Superior temporal gyrus (tissue), 1 donor: ENCODE data around the gene SHISA8.
A peak's percentile ranks its signal among the peaks of the same experiment; 100 is the strongest.

ENCODE experiments used
- DNase-seq: peaks from one replicate; pipeline ENCODE4 v3.0.0-alpha.2; 2016; ENCODE audit errors: extremely low spot score

The SHISA8 gene

DNA sequence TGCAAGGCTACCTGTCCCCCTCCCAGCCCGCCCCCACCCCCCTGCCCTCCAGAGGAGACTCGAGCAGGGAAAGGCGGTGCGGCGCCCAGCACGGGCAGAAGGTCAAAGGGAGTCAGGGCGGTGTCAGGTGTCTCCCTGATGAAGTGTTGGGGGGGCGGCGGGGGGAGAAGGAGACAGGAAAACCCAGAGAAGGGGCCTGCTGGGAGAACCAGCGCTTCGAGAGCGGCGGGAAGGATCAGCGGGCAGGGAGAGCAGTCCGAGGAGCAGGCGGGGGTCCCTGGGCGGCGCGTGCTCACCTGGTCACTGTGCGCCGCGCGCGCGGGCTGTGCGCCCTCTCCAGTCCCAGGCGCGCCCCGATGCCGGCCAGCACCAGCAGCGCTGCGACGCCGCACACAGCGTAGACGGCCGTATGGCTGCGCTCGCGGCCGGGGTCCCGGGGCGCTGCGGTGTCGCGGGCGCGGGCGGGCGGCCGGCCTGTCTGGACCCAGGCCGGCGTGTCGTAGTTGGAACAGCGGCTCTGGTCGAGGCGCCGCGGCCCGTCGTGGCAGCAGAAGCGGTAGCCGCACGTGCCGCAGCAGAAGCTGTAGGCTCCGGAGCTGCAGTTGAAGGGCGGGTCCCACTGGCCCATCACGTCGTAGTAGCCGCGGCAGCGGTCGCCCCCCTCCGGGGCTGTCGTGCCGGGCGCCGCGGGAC is 886 bp downstream of the SHISA8 start:
- DNase-seq = no peak

DNA sequence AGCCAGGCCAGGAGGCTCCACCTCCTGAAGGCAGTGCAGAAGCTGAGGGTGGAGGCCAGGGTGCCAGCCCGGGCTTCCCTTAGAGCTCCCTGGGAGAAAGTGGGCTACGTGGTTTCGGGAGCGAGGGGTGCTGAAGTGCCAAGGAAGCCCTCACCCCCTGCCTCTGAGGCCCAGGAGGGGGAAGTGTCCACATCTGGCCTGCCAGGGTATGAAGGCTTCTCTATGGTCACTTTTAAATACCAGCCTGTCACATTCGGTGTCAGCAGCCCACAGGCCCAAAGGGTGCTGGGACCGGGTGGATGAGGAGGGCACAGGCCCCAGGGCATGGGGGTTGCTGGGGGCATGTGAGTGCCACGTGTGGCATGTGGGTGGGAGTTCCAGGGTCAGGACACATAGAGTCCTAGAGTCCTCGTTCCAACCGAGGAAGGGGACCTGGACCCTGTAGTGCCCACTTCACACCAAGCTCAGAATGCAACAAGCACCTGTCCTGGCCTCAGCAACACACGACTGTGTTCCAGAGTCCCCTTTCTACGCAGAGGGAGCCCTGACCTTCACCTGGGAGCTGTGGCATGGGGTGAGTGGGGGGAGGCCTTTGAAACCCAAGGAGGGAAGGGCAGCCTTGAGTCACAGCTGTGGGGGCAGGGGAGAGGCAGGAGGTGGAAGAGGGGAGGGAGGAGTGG is 1.7 kb downstream of the SHISA8 start:
- no peak for DNase-seq

- DNase-seq = no peak
These were observed 2.4 kb downstream of the SHISA8 start for GRCh38 chr22:41912338-41913039.

GRCh38 chr22:41911001-41911611 is 3.8 kb downstream of the SHISA8 start:
- no peak for DNase-seq

DNA sequence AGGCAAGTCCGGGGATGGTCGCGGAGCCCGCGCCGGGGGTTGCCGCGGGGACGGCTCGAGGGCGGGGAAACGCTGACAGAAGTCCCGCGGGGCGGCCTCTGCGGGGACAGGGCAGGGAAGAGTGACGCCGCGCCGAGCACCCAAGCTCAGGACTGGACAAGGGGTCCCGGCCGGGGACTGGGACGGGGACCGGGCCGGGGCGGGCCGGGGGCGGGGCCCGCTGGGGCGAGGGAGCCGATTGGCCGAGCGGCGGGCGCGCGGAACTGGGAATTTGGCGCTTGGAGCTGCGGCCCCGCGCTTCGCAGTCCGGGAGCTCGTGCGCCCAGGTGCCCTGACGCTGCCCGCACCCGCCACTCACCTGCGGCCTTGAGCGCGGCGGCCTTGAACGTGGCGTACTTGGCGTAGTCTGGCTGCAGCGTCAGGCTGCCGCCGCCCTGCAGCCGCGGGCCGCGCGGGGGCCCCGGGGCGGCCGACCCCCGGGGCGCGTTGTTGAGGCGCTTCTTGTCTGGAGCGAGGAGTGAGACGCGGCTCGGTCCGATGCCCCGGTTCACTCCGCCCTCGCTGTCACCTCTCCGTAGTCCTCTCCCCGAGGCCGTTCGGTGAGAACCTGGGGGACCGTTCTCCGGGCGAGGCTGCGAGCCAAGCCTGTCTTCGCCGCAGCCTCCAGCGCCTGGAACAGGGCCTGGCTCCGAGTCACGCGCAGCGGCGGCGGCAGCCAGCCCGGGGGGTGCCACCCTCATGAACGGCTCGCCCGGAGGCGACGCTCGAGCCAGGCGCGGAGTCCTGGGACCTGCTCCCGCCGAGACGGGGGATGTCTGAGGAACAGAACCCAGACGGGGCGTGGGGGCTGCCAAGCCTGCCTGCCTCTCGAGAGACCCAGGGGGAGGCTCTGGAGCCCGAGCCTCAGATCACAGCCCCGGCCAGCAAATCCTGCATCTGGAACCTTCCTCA is 4.5 kb downstream of the SHISA8 start:
- peak; percentile 60 for DNase-seq

GRCh38 chr22:41909310-41910049 is 5.4 kb downstream of the SHISA8 start:
- no peak for DNase-seq

- no peak for DNase-seq
These were observed 6.2 kb downstream of the SHISA8 start for GRCh38 chr22:41908411-41909309.

GRCh38 chr22:41907436-41908401 is 7.2 kb downstream of the SHISA8 start:
- DNase-seq = no peak

DNA sequence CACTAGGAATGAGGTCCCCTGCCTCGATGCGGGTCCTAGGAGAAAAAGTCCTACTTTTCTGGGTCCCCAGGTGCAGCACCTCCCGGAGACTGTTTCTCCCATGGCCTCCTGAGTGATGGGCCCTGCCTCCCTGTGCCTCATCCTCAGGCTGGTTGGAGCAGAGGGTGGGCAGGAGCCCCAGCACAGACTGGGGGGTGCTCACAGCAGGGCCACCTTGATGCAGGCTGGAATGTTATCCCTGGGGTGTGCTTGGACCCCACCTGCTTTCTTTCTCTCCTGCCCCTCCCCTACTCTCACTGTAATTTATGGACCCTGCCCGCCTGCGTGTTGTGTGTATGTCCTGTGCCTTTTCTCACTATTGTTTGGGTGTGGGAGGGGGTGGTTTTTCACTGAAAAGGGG is 8.1 kb downstream of the SHISA8 start:
- DNase-seq = no peak

GRCh38 chr22:41905411-41906202 is 9.3 kb downstream of the SHISA8 start:
- no peak for DNase-seq

GRCh38 chr22:41904450-41905410 is 10.1 kb downstream of the SHISA8 start:
- DNase-seq = no peak

DNA sequence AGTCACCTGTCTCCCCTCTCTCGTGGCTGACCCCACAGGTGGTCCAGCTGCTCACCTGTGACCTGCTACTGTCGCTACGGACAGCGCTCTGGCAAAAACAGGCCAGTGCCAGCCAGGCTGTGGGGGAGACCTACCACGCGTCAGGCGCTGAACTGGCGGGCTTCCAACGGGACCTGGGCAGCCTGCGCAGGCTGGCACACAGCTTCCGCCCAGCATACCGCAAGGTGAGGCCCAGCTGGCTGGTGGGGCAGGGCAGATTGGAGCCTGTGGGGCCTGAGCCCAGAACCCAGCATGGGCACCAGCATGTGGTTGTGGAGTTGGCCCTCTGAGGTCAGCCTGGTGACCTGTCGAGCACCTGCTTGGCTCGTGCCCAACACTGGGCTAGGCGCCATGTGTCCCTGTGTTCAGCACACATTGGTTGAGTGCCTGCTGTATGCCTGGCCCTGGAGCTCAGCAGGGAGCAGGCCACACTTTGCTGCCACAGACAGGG is 11.9 kb downstream of the SHISA8 start:
- DNase-seq = no peak

- DNase-seq = no peak
These were observed 12.9 kb downstream of the SHISA8 start for GRCh38 chr22:41902016-41902415.

- DNase-seq = no peak
These were observed 14.1 kb downstream of the SHISA8 start for GRCh38 chr22:41900652-41901312.

DNA sequence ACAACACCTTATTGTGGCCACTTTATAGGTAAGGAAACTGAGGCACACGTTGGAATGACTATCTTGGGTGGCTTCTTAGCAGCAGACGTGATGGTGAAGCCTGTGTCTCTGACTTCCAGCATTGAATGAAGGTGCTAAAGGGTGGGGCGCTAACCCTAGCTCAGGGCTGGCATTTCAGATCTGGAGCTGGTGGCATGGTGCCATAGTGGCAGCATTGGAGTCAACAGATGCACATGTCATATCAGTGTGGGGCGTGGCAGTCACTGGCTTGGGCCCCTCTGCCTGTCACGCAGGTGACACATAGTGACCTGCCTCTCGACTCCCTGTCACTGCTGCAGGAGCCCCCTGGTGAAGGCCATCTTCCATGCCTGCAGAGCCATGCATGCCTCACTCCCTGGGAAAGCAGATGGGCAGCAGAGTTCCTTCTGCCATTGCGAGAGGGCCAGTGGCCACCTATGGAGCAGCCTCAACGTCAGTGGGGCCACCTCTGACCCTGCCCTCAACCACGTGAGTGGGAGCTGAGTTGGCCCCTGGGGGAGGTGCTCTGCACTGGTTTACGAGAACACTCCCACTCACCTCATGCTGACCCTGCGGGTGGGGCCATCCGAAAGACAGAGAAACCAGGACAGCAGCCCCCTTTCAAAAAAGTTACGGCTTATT is 14.8 kb downstream of the SHISA8 start:
- no peak for DNase-seq
